ENCODE results near the gene PTK6. TPM values are rescaled to one million over a fixed set of nuclear protein-coding genes. Genes with fewer than 3 reads are reported as not detected.
A peak's percentile ranks its signal among the peaks of the same experiment; 100 is the strongest.

Gene PTK6
- total RNA-seq, 4 donors from 2014 or later = 90.5 to 147 (median 103) TPM

DNA sequence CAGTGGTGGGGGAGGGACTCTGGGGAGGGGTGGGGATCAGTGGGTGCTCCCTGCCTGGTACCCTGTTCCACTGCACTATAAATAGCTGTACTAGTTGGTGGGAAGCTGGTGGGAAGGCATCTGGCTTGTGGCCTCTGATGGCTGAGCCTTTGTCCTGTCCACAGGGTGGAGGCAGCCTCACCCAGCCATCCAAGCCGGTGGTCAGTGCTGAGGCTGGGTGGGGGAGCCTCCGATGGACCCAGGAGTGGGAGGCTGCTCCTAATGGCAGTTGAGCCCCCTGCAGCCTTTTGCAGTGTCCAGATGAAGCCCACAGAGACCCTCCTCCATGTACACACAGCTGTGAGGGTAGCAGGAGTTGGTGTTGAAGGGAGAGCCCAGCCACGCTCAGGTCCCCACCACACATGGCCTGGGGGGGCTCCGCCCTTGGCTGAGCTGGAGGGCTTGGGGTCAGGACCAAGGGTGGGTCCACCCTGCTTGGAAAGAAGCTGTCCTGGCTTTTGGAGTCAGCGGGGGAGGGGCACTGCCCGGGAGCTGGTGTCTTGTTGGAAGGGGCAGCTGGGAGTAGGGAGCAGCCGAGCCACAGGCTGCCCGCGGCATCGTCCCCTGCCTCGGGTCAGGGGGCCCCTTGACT lies 14.1 kb downstream of the PTK6 start:
- peak overlapping the region in 1 of 4 donors; percentile 99 for H3K27ac ChIP-seq
- no peaks in the 10 kb centered on the region for H3K27me3 ChIP-seq
- peaks cover 9 to 32% (median 23%) of the 10 kb centered on the region in 4 donors for H3K4me1 ChIP-seq
- H3K36me3 ChIP-seq = no peaks in the 10 kb centered on the region
- no peak for DNase-seq
- H3K4me3 ChIP-seq = no peak overlapping the region
- in situ Hi-C loops (cut with MboI; ENCODE audit: low pct_ligation_motif_present in 1 of 4, low pct_unique_long_range_greater_than_20kb in 1 of 4, low sequenced_read_pairs in 3 of 4) = no loop called here
- no peaks in the 10 kb centered on the region for H3K9me3 ChIP-seq
- intact Hi-C loops (cut with DNase I; ENCODE audit: low total_unique reads) = no loop called here
- 94% methylated on average over 11 of the region's 11 CpGs; no CpG with 5 or more reads in 1 of the 2 donors for WGBS, 2 donors (ENCODE audit: low coverage in 1 of 2)
- TF ChIP-seq EP300 (IDR thresholded peaks at IDR 0.05; ENCODE audit: low read depth) (no peak), POLR2AphosphoS5 (IDR thresholded peaks at IDR 0.05) (peak in 1 of 3 donors; percentile 19)

DNA sequence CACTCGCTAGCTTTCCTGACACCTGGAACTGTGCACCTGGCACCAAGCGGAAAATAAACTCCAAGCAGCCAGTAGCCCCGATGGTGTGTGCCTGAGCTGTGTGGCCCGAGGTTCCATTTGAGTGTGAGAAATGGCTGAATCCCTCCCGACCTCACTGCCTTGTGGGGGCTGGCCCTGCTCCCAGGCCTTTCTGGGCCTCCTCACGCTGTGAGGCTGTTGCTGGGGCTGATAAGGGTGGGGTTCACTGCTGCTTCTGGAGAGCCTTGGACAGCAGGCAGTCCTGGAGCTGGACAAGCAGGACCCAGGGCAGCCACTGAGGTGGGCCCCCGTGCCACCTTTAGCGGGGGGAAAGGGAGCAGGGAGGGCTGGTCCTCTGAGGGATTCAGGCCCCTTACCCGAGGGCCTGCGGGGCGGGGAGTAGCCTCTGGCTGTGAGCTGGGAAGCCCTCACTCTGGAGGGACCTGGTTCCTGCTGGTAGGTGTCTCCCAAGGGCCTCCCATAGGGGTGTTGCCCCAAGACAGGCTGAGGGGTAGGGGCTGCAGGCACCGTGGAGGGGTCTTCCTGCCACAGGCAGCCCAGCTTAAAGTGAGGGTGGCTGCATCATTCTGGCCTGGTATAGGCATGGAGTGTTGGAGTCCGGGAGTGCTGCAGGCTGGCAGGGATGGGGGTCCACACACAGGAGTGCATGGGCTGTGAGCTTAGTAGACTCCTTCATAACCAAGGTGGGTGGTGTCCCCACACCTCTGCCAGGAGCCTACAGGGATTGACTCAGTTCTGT lies 14.9 kb downstream of the PTK6 start:
- no peak for DNase-seq

DNA sequence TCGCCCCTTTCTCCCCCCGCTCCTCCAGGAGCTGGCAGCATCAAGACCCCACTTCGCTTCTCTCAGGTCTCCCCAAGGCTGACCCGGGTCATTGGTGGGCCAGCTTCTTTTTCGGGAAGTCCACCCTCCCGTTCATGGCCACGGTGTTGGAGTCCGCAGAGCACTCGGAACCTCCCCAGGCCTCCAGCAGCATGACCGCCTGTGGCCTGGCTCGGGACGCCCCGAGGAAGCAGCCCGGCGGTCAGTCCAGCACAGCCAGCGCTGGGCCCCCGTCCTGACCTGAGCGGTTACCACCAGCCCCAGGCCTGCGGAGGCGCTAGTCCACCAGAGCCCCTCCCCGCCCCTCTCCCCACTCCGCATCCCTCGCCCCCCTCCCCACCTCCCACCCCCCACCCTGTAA lies 15.6 kb downstream of the PTK6 start:
- DNase-seq = no peak
- intact Hi-C loops (cut with DNase I; ENCODE audit: low total_unique reads) = no loop called here
- no peaks in the 10 kb centered on the region for H3K27me3 ChIP-seq
- H3K4me3 ChIP-seq = peak overlapping the region; percentile 76 to 100 (median 84)
- H3K9me3 ChIP-seq = no peaks in the 10 kb centered on the region
- 41% methylated on average over 13 of the region's 23 CpGs; no CpG with 5 or more reads in 1 of the 2 donors for WGBS, 2 donors (ENCODE audit: low coverage in 1 of 2)
- in situ Hi-C loops (cut with MboI; ENCODE audit: low pct_ligation_motif_present in 1 of 4, low pct_unique_long_range_greater_than_20kb in 1 of 4, low sequenced_read_pairs in 3 of 4) = no loop called here
- no peak for TF ChIP-seq POLR2A (IDR thresholded peaks at IDR 0.05)
- H3K4me1 ChIP-seq = peaks cover 9 to 32% (median 23%) of the 10 kb centered on the region in 4 donors
- no peaks in the 10 kb centered on the region for H3K36me3 ChIP-seq
- H3K27ac ChIP-seq = peak overlapping the region; percentile 95 to 99 (median 96)

More for the DNA sequence above, 14.9 kb downstream of the PTK6 start:
- intact Hi-C loops (cut with DNase I; ENCODE audit: low total_unique reads) = no loop called here
- TF ChIP-seq POLR2AphosphoS5 (IDR thresholded peaks at IDR 0.05) = no peak
- TF ChIP-seq, protein P1, sequence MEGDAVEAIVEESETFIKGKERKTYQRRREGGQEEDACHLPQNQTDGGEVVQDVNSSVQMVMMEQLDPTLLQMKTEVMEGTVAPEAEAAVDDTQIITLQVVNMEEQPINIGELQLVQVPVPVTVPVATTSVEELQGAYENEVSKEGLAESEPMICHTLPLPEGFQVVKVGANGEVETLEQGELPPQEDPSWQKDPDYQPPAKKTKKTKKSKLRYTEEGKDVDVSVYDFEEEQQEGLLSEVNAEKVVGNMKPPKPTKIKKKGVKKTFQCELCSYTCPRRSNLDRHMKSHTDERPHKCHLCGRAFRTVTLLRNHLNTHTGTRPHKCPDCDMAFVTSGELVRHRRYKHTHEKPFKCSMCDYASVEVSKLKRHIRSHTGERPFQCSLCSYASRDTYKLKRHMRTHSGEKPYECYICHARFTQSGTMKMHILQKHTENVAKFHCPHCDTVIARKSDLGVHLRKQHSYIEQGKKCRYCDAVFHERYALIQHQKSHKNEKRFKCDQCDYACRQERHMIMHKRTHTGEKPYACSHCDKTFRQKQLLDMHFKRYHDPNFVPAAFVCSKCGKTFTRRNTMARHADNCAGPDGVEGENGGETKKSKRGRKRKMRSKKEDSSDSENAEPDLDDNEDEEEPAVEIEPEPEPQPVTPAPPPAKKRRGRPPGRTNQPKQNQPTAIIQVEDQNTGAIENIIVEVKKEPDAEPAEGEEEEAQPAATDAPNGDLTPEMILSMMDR (IDR thresholded peaks at IDR 0.05) = no peak
- no peak for TF ChIP-seq POLR2A (IDR thresholded peaks at IDR 0.05)
- no peak for TF ChIP-seq EP300 (IDR thresholded peaks at IDR 0.05; ENCODE audit: low read depth)
- H3K4me3 ChIP-seq = peak overlapping the region in 3 of 4 donors; percentile 76 to 100 (median 83)
- H3K9me3 ChIP-seq = no peaks in the 10 kb centered on the region
- peaks cover 9 to 32% (median 23%) of the 10 kb centered on the region in 4 donors for H3K4me1 ChIP-seq
- H3K36me3 ChIP-seq = no peaks in the 10 kb centered on the region
- no peaks in the 10 kb centered on the region for H3K27me3 ChIP-seq
- 68% methylated on average over 11 of the region's 13 CpGs; no CpG with 5 or more reads in 1 of the 2 donors for WGBS, 2 donors (ENCODE audit: low coverage in 1 of 2)
- in situ Hi-C loops (cut with MboI; ENCODE audit: low pct_ligation_motif_present in 1 of 4, low pct_unique_long_range_greater_than_20kb in 1 of 4, low sequenced_read_pairs in 3 of 4) = no loop called here
- peak overlapping the region in 3 of 4 donors; percentile 11 to 99 (median 95) for H3K27ac ChIP-seq

DNA sequence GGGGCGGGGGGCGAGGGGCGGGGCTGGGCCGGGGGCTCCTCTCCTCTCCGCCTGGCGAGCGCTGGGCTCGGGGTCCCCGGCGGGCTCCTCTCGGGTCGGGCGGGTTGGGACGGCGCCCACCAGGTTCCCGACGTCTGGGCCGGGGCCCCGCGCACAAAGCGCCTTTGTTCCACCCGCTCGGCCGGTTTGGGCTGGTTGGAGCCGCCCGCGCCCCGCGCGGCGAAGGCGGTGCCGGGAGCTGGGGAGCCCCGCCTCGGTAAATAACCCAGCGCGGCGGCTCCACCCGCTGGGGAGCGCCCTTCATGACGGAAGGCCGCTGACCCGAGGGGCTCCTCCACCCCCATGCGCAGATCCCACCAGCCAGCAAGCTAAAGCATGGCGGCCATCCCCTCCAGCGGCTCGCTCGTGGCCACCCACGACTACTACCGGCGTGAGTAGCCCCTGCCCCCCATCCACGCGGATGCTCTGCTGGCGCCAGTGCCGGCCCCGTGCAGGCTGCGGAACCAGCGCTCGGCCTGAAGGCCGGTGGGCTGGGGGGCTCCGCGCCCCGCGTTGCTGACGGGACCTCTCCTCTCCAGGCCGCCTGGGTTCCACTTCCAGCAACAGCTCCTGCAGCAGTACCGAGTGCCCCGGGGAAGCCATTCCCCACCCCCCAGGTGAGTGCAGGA lies 16.1 kb downstream of the PTK6 start:
- no peaks in the 10 kb centered on the region for H3K36me3 ChIP-seq
- peaks cover 9 to 31% (median 21%) of the 10 kb centered on the region in 4 donors for H3K4me1 ChIP-seq
- peak overlapping the region; percentile 95 to 99 (median 96) for H3K27ac ChIP-seq
- H3K27me3 ChIP-seq = no peaks in the 10 kb centered on the region
- H3K4me3 ChIP-seq = peak overlapping the region; percentile 76 to 100 (median 84)
- 4% methylated on average over 24 of the region's 68 CpGs; no CpG with 5 or more reads in 1 of the 2 donors for WGBS, 2 donors (ENCODE audit: low coverage in 1 of 2)
- intact Hi-C loops (cut with DNase I; ENCODE audit: low total_unique reads) (no loop called here), in situ Hi-C loops (cut with MboI; ENCODE audit: low pct_ligation_motif_present in 1 of 4, low pct_unique_long_range_greater_than_20kb in 1 of 4, low sequenced_read_pairs in 3 of 4) (no loop called here)
- peak in 1 of 3 donors; percentile 12 for TF ChIP-seq POLR2AphosphoS5 (IDR thresholded peaks at IDR 0.05)
- TF ChIP-seq POLR2A (IDR thresholded peaks at IDR 0.05) = no peak
- TF ChIP-seq, protein P1 (IDR thresholded peaks at IDR 0.05) = no peak
- peak; percentile 70 for TF ChIP-seq EP300 (IDR thresholded peaks at IDR 0.05; ENCODE audit: low read depth)
- no peaks in the 10 kb centered on the region for H3K9me3 ChIP-seq
- DNase-seq = peak; percentile 89

Data from transverse colon (tissue), 4 donors.